HG03342 (cell line): ENCODE data around the gene MMP13.
"Not testable (repeated sequence)": the region's sequence is repeated elsewhere in the genome, so short reads cannot be mapped to it uniquely, and the experiment has no call there.

ENCODE experiments used
- ATAC-seq: cut with Tn5 transposase; IDR thresholded peaks from one replicate; pipeline ENCODE4 v1.9.1; 2021; ENCODE audit warnings: mild to moderate bottlenecking, moderate library complexity; ENCODE audit not compliant: unreplicated experiment

MMP13 gene

DNA sequence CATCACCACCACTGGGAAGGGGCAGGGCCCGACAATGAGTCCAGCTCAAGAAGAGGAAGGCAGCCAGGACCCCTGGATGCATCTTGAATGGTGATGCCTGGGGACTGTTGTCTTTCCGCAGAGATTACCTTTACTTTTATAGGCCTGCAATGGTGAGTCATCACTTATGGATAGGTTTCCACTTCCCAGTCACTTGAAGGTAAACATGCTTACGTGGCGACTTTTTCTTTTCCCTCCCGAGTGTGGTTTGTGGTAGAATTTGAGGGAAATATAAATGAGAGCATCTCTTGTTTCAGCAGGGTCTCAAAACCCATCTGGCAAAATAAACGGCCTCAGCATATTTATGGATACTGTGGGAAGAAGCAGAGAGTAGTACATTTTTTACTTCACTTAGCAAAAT lies at the start of gene MMP13:
Gene MMP13 (minus strand): TSS at position 109 of the 400 bp plus-strand sequence. CDS start 27 bp downstream, at position 82.
- ATAC-seq, result no peak

DNA sequence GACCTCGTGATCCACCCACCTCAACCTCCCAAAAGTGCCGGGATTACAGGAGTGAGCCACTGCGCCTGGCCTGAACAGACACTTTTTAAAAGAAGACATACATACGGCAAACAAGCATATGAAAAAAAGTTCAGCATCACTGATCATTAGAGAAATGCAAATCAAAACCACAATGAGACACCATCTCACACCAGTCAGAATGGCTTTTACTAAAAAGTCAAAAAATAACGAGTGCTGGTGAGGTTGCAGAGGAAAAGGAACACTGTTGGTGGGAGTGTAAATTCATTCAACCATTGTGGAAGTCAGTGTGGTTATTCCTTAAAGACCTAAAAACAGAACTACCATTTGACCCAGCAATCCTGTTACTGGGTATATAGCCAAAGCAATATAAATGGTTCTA lies 48.7 kb upstream of the MMP13 start:
- not testable (repeated sequence) for ATAC-seq

DNA sequence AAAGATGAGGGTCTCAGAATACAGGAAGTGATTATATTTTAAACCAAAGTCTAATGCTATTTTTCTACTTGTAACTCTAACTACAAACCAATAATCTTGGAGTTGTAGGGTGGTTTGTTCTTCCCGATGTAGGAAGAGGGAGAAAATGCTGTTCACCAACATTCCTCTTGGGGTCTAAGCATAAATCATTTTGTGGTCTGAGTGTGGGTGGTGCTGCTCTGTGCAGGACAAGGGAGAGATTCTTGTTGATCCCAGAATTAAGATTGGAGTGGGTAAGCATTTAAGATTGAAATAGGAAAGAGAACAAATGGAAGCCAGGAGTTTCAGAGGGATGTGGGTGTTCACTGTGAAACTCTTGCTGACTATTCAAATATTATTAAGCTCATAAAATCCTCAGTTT lies 38.6 kb upstream of the MMP13 start:
- no peak for ATAC-seq

DNA sequence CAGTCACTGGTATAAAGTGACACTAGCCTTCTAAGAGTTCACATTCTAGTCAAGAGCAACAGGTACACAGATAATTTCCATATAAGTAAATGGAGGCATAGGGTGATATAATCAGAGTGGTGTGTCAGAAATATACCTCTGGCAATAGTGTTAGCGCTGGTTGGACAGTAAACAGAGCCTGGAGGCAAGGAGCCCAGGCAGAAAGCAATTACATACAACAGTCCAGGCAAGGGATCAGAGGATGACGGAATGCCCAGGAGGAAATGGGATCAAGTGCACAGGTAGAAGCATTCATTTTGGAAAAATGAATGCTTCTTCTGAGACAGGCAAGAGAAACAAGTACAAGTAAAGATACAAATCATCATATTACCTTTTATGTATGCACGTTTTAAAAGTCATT lies 36.2 kb upstream of the MMP13 start:
- ATAC-seq, result no peak

DNA sequence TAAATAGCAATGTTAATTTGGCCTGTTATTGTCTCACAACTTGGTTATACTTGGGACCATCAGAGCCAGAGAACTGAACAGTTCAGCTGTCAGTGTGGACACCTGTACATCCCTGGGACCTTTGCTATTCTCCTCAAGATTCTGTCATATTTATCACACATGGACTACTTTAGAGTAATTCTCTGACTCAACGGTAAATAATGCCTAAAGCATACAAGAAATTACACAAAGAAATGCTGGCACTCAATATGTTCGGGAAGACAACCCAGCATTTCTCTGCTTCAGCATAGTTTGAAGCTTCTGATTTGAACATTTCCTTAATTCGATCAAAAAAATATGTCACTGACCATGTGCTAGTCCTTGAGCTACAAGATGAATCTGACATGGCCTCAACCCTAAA lies 34.6 kb upstream of the MMP13 start:
- no peak for ATAC-seq

DNA sequence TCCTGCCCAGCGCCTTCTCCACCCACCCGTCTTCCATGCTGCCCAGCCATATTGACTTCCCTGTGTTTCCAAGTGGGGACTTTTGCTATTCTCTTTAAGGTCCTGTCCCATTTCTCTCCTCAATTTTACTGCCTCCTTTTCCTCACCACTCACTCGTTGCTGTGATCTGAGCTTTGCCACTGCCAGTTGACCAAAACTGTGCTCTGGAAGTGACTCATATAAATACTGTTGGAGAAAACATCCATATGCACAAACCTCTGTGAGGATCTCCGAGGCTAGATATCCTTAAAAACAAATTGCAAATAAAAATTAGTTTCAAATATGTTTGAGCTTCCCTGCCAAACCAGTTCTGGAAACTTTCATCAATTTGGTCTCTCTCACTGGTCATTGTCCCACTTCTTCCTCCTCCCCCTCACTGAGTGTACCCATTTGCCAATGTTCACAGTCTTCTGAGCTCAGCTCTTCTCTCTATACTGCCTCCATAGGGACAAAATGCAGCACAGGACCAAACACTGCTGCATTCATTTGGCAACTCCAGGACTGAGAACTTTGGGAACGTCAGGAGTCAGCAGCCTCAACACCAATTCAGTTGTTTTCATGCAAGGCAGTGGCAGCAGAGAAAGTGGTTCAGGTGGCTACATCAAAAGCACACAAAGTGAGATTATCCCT lies 34.0 kb upstream of the MMP13 start:
- no peak for ATAC-seq

DNA sequence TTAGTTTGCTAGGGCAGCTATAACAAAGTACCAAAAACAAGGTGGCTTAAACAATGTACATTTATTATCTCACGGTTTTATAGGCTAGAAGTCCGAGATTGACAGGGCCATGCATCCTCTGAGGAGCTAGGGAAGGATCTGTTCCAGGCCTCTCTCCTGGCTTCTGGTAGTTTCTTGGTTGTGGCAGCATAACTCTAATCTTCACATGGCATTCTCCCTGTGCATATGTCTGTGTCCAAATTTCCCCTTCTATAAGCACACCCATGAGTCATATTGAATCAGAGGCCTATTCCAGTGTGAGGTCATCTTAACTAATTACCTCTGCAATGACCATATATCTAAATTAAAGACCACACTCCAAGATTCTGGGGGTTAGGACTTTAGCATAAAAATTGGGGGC lies 31.3 kb upstream of the MMP13 start:
- ATAC-seq, result no peak

DNA sequence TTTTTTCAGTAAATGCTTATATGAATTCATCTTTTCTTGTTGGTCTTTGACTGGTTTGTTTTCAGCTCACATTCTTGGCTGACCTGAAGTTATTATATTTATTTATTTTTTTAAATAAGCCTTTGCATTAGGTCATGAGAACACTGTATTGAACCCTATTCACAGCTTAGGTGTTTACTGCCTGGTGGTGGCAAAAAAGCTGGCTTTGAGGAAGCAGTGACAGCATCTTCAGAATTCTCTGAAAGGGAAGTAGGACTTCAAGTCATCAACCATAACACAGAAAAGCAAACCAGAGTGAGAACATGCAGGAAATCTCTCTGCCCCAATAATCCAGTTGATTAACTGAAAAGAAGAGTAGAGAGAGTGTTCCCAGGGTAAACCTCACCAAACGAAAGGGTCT lies 30.3 kb upstream of the MMP13 start:
- no peak for ATAC-seq

DNA sequence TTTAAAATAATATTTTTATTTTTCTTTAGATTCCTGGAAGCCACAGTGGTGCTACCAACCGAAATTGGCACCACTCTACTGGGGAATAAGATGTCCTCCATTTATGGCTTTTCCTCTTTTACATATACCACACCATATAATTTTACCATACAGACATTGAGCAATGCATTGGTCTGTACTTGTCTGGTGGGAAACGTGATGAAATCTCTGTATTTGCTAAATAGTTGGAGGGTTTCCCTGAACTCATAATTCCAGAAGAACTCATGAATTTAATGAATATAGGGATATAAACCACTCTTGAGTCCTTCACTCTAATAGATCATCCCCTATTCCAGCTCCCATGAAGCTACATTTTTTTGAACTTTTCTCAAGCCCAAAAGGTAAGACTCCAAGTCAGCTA lies 28.0 kb upstream of the MMP13 start:
- ATAC-seq, result no peak

DNA sequence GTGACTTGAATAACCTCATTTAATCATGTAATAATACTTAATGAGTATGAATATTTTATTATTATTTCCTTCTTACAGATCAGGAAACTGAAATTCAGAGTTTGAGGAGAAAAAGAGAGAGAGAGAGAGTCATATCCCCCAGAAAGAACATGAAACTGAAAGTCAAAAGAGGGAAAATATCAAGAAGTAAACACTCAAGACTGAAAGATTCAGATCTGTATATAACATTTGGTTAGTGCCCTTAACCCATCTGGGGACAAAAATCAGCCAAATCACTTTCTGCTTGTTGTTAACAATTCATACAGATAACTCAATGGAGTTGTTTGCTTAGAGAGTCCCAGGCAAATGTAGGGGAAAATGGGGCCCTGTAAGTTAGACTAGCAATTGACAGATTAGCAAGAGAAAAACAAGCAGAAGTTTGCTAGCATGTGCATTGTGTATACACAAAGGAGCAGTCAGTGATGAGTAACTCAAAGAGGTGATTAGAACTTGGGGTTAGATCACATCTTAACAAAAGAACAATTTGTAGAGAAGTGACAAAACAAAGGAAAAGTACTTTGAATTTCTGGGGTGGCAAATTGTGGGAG lies 25.9 kb upstream of the MMP13 start:
- ATAC-seq, result peak; percentile 86

DNA sequence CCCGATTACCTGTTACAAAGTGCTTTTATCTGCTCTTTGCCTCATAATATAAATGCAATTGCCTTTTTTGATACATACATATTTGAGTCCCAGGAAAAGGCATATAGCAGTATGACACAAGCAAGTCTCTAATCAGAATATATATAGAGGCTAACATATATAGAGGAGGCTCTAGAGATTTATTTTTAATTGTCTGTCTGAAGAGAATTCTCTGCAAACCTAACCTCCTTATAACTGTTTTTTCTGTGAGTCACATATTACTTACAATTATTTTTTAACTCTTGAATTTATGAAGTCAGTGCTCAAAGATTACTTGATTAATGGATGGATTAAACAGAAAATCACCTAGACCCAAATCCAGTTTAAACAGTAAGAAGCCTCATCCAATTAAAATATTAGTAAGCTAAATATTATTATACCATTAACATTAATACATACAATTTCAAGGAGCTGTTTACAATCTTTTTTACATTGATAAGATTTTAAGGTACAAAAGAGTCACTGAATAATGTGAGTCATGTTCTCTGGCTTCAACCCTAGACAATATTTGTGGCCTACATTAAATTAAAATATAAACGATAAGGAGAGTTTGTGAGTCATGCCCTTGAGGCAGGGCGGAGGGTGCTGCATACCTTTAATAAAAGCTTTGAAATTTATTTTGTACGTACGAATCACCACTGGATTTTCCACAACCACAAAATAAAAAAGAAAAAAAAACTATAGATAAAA lies 19.2 kb upstream of the MMP13 start:
- no peak for ATAC-seq

DNA sequence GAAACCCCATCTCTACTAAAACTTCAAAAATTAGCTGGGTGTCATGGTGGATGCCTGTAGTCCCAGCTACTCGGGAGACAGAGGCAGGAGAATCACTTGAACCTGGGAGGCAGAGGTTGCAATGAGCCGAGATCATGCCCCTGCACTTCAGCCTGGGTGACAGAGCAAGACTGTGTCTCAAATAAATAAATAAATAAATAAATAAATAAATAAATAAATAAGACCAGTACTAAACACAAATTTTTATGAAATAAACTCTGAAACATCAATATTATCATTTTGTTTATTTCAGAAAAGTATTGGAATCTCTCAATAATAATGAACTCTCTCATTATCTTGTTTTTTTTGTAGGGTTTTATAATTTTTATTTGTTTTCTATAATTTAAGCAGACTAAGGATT lies 18.2 kb upstream of the MMP13 start:
- ATAC-seq, result not testable (repeated sequence)

DNA sequence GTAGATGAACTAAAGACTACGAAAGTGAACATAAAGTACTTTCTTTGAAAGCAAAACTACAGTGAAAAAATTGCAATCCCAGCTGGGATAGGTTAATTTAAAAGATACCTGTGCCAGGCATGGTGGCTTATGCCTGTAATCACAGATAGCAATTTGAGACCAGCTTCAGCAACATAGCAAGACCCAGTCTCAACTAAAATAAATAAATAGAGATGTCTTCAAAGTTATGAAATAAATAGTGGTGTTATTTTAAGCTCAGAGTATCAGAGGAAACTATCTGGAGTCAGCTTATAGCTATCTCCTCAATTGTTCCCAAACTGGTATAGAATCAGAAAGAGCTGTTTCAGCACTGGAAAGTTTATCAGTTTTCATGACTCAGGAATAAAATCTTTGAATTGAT lies 17.3 kb upstream of the MMP13 start:
- no peak for ATAC-seq

DNA sequence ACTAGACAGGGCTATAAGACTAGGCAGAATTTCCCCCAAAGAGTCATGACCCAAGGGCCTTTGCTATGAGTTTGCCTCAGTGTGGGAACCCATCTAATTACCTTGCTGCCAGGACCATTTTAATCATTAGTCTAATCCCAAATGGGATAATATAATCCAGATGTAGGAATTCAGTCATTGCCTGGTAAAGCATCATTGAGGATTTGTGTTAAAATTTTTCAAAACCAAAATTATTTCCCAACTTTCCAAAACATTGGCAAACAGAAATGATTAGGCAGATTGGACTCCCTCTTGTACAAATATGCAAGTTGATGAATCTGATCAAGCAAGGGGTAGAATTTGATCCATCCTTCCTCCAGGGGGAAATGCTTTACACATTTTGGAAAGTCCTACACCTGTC lies 16.2 kb upstream of the MMP13 start:
- ATAC-seq, result no peak

DNA sequence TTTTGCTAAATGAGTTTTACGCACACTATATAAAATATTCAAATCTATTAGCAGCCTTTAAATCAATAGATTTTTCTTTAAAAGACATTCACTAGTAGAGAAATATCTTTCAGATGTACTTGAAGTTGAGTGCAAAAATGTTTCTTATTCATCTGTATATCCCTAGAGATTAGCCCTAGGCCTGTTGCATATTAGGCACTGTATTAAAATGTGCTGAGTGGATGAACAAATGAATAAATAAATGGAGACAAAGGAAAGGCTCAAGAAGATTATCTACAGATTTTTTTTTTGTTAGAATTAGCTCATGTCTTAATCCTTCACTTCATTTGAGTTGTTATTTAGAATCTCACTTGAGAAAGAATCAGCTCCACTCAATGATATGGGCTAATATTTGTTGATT lies 12.0 kb upstream of the MMP13 start:
- no peak for ATAC-seq

DNA sequence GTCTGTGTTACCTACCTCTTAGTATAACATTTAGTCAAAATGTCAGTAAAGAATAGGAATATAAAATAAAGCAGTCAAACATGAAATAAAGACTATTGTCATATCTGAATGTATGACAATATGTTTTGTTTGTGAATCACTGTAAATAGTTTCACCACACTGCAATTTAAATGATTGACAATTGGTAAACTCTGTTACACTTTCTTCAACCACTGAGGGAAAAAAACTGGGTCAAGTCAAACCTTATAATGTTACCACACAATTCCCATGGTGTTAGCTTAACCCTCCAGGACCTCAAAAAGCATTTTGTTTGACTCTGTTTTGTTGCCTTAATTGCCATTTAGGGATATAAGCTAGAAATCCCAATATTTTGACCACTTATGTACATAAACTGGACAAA lies 10.5 kb upstream of the MMP13 start:
- no peak for ATAC-seq

DNA sequence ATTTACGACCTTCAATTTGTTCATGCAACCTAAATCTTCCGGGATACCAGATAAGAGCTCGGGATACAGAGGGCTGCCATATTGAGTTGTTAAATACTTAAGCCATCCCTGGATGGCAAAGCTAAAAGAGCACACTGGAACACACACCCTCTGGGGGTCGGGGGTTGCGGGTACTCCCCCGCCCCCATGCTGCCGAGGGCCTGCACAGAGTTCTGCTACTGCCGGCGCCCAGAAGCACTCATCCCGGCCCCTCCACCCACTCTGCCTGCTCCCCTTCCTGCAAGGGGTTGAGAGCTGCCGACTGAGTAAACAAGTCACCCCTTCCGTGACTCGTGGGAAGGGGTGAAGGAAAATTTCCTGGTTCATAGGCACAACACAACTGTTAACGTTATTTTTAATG lies 9.3 kb upstream of the MMP13 start:
- no peak for ATAC-seq

DNA sequence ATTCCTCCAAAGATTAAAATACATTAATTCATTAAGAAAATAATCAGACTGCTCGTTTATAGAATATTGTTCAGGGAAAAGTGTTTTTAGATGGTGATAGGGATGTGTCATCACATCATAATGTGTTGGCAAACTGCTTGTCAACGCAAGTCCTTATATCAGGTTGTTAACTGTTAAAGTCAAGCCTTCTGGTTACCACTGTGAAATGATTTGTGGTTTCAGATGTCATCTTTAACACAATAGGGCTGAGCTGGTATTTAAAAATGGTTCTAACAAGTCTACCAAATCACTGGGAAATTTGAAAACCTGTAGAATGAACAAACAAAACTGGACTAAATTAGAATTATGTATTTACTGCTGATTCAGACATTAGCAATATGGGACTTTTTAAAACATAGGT lies 2.4 kb upstream of the MMP13 start:
- ATAC-seq, result no peak

DNA sequence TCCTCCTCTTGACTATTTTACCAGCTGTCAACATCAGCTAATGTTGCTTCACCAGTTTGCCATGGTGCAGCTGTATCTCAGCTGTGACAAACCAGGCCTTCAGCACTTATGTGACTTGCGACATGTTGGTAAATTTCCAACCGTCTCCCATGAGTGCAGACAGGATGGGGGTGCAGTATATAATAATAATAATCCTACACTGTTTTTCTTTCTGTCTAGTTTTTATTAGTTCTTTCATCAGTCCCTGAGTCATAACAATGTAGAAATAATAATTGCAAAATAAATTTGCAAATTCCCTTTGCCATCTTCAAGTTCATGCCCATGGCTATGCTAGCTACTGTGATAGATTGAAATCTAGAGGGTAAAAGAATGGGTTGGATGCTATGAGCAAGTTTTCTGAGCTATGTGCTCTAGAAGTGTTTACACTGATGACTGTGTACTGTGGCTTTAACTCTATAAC lies 4.9 kb downstream of the MMP13 start:
- ATAC-seq, result no peak

DNA sequence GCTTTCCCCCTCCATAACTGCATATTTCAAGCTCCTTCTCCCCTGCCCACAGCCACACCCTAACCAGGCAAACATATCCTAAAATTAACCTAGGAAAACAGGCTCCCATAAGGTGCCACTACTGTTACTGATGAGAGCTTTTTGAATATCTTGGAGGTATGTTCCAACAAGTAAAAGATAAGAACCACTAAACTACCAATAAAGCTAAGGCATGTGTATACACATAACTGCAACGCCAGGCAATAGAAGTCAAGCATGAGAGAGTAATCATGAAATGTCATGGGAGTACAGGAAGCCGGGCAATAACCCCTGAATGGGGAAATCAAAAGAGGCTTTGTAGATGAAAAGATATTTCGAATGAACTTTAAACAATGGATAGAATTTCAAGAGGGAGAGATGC lies 9.3 kb downstream of the MMP13 start:
- ATAC-seq, result no peak

DNA sequence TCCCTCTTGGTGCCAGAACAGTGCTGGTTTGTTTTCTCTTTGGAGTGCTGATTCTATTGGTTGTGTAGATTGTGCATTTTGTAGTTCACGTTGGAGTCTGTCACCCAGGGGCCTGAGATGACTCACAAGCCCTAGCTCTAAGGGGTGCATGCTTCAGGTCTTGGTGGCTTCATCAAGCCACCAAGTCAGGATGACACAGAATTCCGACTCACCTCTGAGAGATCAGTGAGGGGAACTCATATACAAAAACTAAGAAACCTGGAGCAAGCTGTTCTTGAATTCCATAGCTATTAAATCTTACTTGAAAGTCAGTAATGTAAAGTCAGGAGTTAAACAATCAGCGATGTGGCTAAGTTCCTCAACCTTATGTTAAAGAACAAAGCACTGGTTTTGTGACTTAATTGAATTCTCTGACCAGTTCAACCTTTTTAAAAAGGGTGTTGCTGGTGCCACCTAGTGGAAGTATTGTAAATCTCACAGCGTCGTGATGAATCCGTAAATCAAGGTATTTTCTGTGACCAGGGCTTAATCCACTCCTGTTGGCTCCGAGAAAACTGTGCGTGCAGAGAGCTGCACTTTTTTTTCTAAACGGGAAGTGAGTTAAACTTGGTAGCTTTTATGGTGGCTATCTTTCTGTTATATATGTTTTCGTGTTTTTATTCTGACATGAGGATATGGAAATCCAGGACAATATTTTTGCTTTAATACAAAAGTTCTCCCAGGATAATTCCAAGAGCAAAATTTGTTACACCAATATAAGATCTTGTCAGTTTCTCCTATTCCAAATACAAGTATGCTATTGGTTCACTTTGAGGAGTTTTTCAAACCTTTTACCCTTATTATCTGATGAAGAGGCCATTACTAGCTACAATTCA lies 14.6 kb downstream of the MMP13 start:
- ATAC-seq, result peak; percentile 86
